HEK293 (cell line): ENCODE results near the gene ZNF175.

Experiments
- CTCF ChIA-PET: fragments of 350-600 bp; formaldehyde crosslinking; extraction: SDS; loops from one replicate; lab custom pipeline; 2021; ENCODE audit warnings: antibody characterized with exemption; lab: Yijun Ruan, JAX
- POLR2A ChIA-PET: fragments of 300-600 bp; formaldehyde crosslinking; extraction: SDS; loops from one replicate; lab custom pipeline; 2020; ENCODE audit warnings: antibody characterized with exemption, inconsistent platforms; lab: Yijun Ruan, JAX
- H3K27ac ChIP-seq: fragments of 200-500 bp; sonication (Bioruptor generic); 2 replicates; pipeline ENCODE4 v1.5.1; 2014; ENCODE audit warnings: low read depth, low read length, control low read depth, inconsistent platforms; ENCODE audit errors: extremely low read depth
- H3K36me3 ChIP-seq, 2 experiments: fragments of 200-500 bp in 1 of 2; sonication (Bioruptor generic) in 1 of 2; 1 replicate in 1 of 2; 2 replicates in 1 of 2; pipeline ENCODE4 v1.5.1; 2014 to 2017; ENCODE audit warnings: inconsistent platforms in 2 of 2, low read length in 2 of 2; ENCODE audit not compliant: control insufficient read depth in 2 of 2, insufficient read depth in 1 of 2
- H3K4me1 ChIP-seq: fragments of 200-500 bp; sonication (Bioruptor generic); 2 replicates; pipeline ENCODE4 v1.5.1; 2014; ENCODE audit warnings: mild to moderate bottlenecking, low read length, inconsistent platforms; ENCODE audit not compliant: control insufficient read depth, insufficient read depth
- H3K4me3 ChIP-seq: 2 replicates; pipeline ENCODE4 v1.5.1; 2011; ENCODE audit warnings: low read depth, mild to moderate bottlenecking, control low read depth, low read length, moderate library complexity
- H3K9me3 ChIP-seq: fragments of 200-500 bp; sonication (Bioruptor generic); 2 replicates; pipeline ENCODE4 v1.5.1; 2014; ENCODE audit warnings: low read depth, low read length, inconsistent platforms; ENCODE audit not compliant: control insufficient read depth, insufficient read depth
- BCL11B ChIP-seq: fragments of 450-650 bp; formaldehyde crosslinking; IDR thresholded peaks from 2 replicates; pipeline ENCODE4 v1.5.1; 2016; ENCODE audit warnings: low read depth, missing biosample characterization, missing genetic modification characterization
- MYNN ChIP-seq: fragments of 450-650 bp; formaldehyde crosslinking; IDR thresholded peaks from 2 replicates; pipeline ENCODE4 v1.5.1; 2016; ENCODE audit warnings: missing biosample characterization, missing genetic modification characterization, borderline replicate concordance
- OSR2 ChIP-seq: fragments of 450-650 bp; formaldehyde crosslinking; IDR thresholded peaks from 2 replicates; pipeline ENCODE4 v1.5.1; 2016; ENCODE audit warnings: missing biosample characterization, missing genetic modification characterization
- REPIN1 ChIP-seq: fragments of 450-650 bp; formaldehyde crosslinking; IDR thresholded peaks from 2 replicates; pipeline ENCODE4 v1.5.1; 2017; ENCODE audit warnings: missing biosample characterization, missing genetic modification characterization, low read depth
- SCRT1 ChIP-seq: fragments of 450-650 bp; formaldehyde crosslinking; IDR thresholded peaks from 2 replicates; pipeline ENCODE4 v1.5.1; 2016; ENCODE audit warnings: missing biosample characterization, missing genetic modification characterization, borderline replicate concordance
- SP7 ChIP-seq: fragments of 450-650 bp; formaldehyde crosslinking; IDR thresholded peaks from 2 replicates; pipeline ENCODE4 v1.5.1; 2016; ENCODE audit warnings: missing biosample characterization, missing genetic modification characterization
- ZBTB17 ChIP-seq: fragments of 450-650 bp; formaldehyde crosslinking; IDR thresholded peaks from 2 replicates; pipeline ENCODE4 v1.5.1; 2016; ENCODE audit warnings: missing biosample characterization, missing genetic modification characterization
- ZBTB21 ChIP-seq: fragments of 450-650 bp; formaldehyde crosslinking; IDR thresholded peaks from 2 replicates; pipeline ENCODE4 v1.5.1; 2017; ENCODE audit warnings: missing biosample characterization, missing genetic modification characterization
- ZBTB7A ChIP-seq: fragments of 450-650 bp; formaldehyde crosslinking; IDR thresholded peaks from 2 replicates; pipeline ENCODE4 v1.5.1; 2016; ENCODE audit warnings: low read depth, missing biosample characterization, missing genetic modification characterization
- ZNF10 ChIP-seq: fragments of 450-650 bp; formaldehyde crosslinking; IDR thresholded peaks from 2 replicates; pipeline ENCODE4 v1.5.1; 2017; ENCODE audit warnings: missing biosample characterization, missing genetic modification characterization
- ZNF121 ChIP-seq: fragments of 450-650 bp; formaldehyde crosslinking; IDR thresholded peaks from 2 replicates; pipeline ENCODE4 v1.5.1; 2016; ENCODE audit warnings: missing biosample characterization, missing genetic modification characterization
- ZNF155 ChIP-seq: fragments of 450-650 bp; formaldehyde crosslinking; IDR thresholded peaks from 2 replicates; pipeline ENCODE4 v1.5.1; 2016; ENCODE audit warnings: missing biosample characterization, missing genetic modification characterization
- ZNF169 ChIP-seq: fragments of 450-650 bp; formaldehyde crosslinking; IDR thresholded peaks from 2 replicates; pipeline ENCODE4 v1.5.1; 2016; ENCODE audit warnings: missing biosample characterization, missing genetic modification characterization
- ZNF211 ChIP-seq: fragments of 450-650 bp; formaldehyde crosslinking; IDR thresholded peaks from 2 replicates; pipeline ENCODE4 v1.5.1; 2016; ENCODE audit warnings: low read depth, missing biosample characterization, missing genetic modification characterization
- ZNF239 ChIP-seq: fragments of 450-650 bp; formaldehyde crosslinking; IDR thresholded peaks from 2 replicates; pipeline ENCODE4 v1.5.1; 2016; ENCODE audit warnings: missing biosample characterization, missing genetic modification characterization
- ZNF311 ChIP-seq: fragments of 450-650 bp; formaldehyde crosslinking; IDR thresholded peaks from 2 replicates; pipeline ENCODE4 v1.5.1; 2017; ENCODE audit warnings: missing biosample characterization, missing genetic modification characterization, borderline replicate concordance
- ZNF335 ChIP-seq: fragments of 450-650 bp; formaldehyde crosslinking; conservative IDR thresholded peaks from 2 replicates; pipeline ENCODE4 v1.5.1; 2016; ENCODE audit warnings: missing biosample characterization, missing genetic modification characterization
- ZNF350 ChIP-seq: fragments of 450-650 bp; formaldehyde crosslinking; IDR thresholded peaks from 2 replicates; pipeline ENCODE4 v1.5.0; 2017; ENCODE audit warnings: missing biosample characterization, mild to moderate bottlenecking, missing genetic modification characterization
- ZNF394 ChIP-seq: fragments of 450-650 bp; formaldehyde crosslinking; IDR thresholded peaks from 2 replicates; pipeline ENCODE4 v1.5.1; 2016; ENCODE audit warnings: missing biosample characterization, missing genetic modification characterization, mild to moderate bottlenecking, moderate library complexity, borderline replicate concordance
- ZNF514 ChIP-seq: fragments of 450-650 bp; formaldehyde crosslinking; IDR thresholded peaks from 2 replicates; pipeline ENCODE4 v1.5.1; 2016; ENCODE audit warnings: missing biosample characterization, missing genetic modification characterization
- ZNF560 ChIP-seq: fragments of 450-650 bp; formaldehyde crosslinking; IDR thresholded peaks from 2 replicates; pipeline ENCODE4 v1.5.1; 2017; ENCODE audit warnings: missing biosample characterization, missing genetic modification characterization, borderline replicate concordance
- ZNF791 ChIP-seq: fragments of 450-650 bp; formaldehyde crosslinking; IDR thresholded peaks from 2 replicates; pipeline ENCODE4 v1.5.1; 2016; ENCODE audit warnings: missing biosample characterization, missing genetic modification characterization
- ZSCAN30 ChIP-seq: fragments of 450-650 bp; IDR thresholded peaks from 2 replicates; pipeline ENCODE4 v1.5.1; 2018; ENCODE audit warnings: missing biosample characterization, mild to moderate bottlenecking, missing genetic modification characterization, moderate library complexity
- TF ChIP-seq, protein P1 (sequence below): fragments of 450-650 bp; formaldehyde crosslinking; IDR thresholded peaks from 2 replicates; pipeline ENCODE4 v1.5.1; 2016; ENCODE audit warnings: missing biosample characterization, missing genetic modification characterization, low read depth
- TF ChIP-seq, protein P2 (sequence below): fragments of 450-650 bp; formaldehyde crosslinking; IDR thresholded peaks from 2 replicates; pipeline ENCODE4 v1.5.1; 2016; ENCODE audit warnings: missing biosample characterization, missing genetic modification characterization, borderline replicate concordance
- TF ChIP-seq, protein P3 (sequence below): fragments of 450-650 bp; formaldehyde crosslinking; IDR thresholded peaks from 2 replicates; pipeline ENCODE4 v1.5.1; 2016; ENCODE audit warnings: missing biosample characterization, missing genetic modification characterization
- TF ChIP-seq, protein P4 (sequence below): fragments of 450-650 bp; formaldehyde crosslinking; IDR thresholded peaks from 2 replicates; pipeline ENCODE4 v1.5.1; 2016; ENCODE audit warnings: missing biosample characterization, missing genetic modification characterization

The ZNF175 gene

DNA sequence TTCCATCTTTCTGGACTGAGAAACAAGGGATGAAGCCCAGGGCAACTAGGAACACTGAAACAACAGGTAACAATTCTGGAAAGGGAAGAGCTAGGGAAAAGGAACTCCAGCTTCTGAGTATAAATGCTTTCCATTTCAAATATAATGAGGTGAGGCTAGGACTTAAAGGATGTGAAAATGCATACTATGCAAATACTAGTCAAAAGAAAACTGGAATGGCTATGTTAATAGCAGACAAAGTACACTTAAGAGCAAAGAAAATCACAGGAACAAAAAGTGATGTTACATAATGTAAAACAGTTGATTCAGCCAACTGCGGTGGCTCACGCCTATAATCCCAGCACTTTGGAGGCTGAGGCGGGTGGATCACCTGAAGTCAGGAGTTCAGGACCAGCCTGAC, 69.3 kb downstream of the ZNF175 start:
- Histone ChIP-seq H3K27ac (no peak overlapping the region), H3K9me3 (no peaks in the 10 kb centered on the region; the same call in 1 of the 2 replicates), H3K4me1 (no peaks in the 10 kb centered on the region), H3K36me3 (no peaks in the 10 kb centered on the region), H3K4me3 (no peak overlapping the region)
- TF ChIP-seq ZNF791 (tag by site-specific recombination): no peak
- no peak for TF ChIP-seq ZNF10 (tag by site-specific recombination)
- TF ChIP-seq ZNF121: no peak
- TF ChIP-seq BCL11B: no peak
- no peak for TF ChIP-seq ZSCAN30 (tag by site-specific recombination)
- TF ChIP-seq ZNF239 (tag by site-specific recombination): no peak
- no peak for TF ChIP-seq ZNF155 (tag by site-specific recombination)
- TF ChIP-seq ZNF169 (tag by site-specific recombination): no peak
- no peak for TF ChIP-seq ZNF335 (tag by site-specific recombination)
- TF ChIP-seq ZNF560 (tag by site-specific recombination): no peak
- TF ChIP-seq OSR2 (tag by site-specific recombination): no peak
- TF ChIP-seq ZBTB17: no peak
- TF ChIP-seq REPIN1: no peak
- TF ChIP-seq ZNF350 (tag by site-specific recombination): no peak
- no peak for TF ChIP-seq ZNF211 (tag by site-specific recombination)
- TF ChIP-seq, protein P1, sequence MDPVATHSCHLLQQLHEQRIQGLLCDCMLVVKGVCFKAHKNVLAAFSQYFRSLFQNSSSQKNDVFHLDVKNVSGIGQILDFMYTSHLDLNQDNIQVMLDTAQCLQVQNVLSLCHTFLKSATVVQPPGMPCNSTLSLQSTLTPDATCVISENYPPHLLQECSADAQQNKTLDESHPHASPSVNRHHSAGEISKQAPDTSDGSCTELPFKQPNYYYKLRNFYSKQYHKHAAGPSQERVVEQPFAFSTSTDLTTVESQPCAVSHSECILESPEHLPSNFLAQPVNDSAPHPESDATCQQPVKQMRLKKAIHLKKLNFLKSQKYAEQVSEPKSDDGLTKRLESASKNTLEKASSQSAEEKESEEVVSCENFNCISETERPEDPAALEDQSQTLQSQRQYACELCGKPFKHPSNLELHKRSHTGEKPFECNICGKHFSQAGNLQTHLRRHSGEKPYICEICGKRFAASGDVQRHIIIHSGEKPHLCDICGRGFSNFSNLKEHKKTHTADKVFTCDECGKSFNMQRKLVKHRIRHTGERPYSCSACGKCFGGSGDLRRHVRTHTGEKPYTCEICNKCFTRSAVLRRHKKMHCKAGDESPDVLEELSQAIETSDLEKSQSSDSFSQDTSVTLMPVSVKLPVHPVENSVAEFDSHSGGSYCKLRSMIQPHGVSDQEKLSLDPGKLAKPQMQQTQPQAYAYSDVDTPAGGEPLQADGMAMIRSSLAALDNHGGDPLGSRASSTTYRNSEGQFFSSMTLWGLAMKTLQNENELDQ (tag by site-specific recombination): no peak
- no peak for TF ChIP-seq ZBTB21 (tag by site-specific recombination)
- no peak for TF ChIP-seq ZBTB7A (tag by site-specific recombination)
- no peak for TF ChIP-seq SCRT1 (tag by site-specific recombination)
- TF ChIP-seq MYNN: no peak
- CTCF ChIA-PET: interaction anchor here (0.5 to 1.4 kb wide), 6 partner anchors 20 to 840 kb away, joined by 3 to 4 read pairs (median 3); no protein-coding TSS in a partner anchor
- POLR2A ChIA-PET: interaction anchor here (1.3 kb wide), 1 partner anchor 17 kb away, joined by 3 read pairs; no protein-coding TSS in a partner anchor

DNA sequence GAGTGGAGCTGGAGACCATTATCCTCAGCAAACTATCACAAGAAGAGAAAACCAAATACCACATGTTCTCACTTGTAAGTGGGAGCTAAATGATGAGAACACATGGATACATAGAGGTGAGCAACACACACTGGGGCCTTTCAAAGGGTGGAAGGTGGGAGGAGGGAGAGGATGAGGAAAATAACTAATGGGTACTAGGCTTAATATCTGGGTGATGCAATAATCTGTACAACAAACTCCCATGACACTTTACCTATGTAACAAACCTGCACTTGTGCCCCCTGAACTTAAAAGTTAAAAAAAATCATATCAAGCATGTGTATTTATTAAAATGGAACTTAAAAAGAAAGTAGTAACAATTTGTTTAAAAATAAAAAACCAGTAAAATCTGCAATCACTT, 70.6 kb downstream of the ZNF175 start:
- H3K4me1 ChIP-seq: no peaks in the 10 kb centered on the region
- ChIA-PET POLR2A (no interaction called here), CTCF (interaction anchor here (0.6 to 4.5 kb wide), 4 partner anchors 16 to 158 kb away, joined by 3 to 35 read pairs (median 5); no protein-coding TSS in a partner anchor)
- no peak overlapping the region for H3K27ac ChIP-seq
- no peaks in the 10 kb centered on the region; the same call in 1 of the 2 replicates for H3K9me3 ChIP-seq
- no peaks in the 10 kb centered on the region for H3K36me3 ChIP-seq
- H3K4me3 ChIP-seq: no peak overlapping the region
- no peak for TF ChIP-seq ZNF311
- no peak for TF ChIP-seq ZNF514 (tag by site-specific recombination)
- no peak for TF ChIP-seq ZNF394 (tag by site-specific recombination)
- TF ChIP-seq, protein P2, sequence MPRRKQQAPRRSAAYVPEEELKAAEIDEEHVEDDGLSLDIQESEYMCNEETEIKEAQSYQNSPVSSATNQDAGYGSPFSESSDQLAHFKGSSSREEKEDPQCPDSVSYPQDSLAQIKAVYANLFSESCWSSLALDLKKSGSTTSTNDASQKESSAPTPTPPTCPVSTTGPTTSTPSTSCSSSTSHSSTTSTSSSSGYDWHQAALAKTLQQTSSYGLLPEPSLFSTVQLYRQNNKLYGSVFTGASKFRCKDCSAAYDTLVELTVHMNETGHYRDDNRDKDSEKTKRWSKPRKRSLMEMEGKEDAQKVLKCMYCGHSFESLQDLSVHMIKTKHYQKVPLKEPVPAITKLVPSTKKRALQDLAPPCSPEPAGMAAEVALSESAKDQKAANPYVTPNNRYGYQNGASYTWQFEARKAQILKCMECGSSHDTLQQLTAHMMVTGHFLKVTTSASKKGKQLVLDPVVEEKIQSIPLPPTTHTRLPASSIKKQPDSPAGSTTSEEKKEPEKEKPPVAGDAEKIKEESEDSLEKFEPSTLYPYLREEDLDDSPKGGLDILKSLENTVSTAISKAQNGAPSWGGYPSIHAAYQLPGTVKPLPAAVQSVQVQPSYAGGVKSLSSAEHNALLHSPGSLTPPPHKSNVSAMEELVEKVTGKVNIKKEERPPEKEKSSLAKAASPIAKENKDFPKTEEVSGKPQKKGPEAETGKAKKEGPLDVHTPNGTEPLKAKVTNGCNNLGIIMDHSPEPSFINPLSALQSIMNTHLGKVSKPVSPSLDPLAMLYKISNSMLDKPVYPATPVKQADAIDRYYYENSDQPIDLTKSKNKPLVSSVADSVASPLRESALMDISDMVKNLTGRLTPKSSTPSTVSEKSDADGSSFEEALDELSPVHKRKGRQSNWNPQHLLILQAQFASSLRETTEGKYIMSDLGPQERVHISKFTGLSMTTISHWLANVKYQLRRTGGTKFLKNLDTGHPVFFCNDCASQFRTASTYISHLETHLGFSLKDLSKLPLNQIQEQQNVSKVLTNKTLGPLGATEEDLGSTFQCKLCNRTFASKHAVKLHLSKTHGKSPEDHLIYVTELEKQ (tag by site-specific recombination): no peak
- TF ChIP-seq, protein P3, sequence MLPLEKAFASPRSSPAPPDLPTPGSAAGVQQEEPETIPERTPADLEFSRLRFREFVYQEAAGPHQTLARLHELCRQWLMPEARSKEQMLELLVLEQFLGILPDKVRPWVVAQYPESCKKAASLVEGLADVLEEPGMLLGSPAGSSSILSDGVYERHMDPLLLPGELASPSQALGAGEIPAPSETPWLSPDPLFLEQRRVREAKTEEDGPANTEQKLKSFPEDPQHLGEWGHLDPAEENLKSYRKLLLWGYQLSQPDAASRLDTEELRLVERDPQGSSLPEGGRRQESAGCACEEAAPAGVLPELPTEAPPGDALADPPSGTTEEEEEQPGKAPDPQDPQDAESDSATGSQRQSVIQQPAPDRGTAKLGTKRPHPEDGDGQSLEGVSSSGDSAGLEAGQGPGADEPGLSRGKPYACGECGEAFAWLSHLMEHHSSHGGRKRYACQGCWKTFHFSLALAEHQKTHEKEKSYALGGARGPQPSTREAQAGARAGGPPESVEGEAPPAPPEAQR (tag by site-specific recombination): no peak
- no peak for TF ChIP-seq SP7 (tag by site-specific recombination)
- TF ChIP-seq, protein P4, sequence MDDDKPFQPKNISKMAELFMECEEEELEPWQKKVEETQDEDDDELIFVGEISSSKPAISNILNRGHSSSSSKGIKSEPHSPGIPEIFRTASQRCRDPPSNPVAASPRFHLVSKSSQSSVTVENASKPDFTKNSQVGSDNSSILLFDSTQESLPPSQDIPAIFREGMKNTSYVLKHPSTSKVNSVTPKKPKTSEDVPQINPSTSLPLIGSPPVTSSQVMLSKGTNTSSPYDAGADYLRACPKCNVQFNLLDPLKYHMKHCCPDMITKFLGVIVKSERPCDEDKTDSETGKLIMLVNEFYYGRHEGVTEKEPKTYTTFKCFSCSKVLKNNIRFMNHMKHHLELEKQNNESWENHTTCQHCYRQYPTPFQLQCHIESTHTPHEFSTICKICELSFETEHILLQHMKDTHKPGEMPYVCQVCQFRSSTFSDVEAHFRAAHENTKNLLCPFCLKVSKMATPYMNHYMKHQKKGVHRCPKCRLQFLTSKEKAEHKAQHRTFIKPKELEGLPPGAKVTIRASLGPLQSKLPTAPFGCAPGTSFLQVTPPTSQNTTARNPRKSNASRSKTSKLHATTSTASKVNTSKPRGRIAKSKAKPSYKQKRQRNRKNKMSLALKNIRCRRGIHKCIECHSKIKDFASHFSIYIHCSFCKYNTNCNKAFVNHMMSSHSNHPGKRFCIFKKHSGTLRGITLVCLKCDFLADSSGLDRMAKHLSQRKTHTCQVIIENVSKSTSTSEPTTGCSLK (tag by site-specific recombination): no peak
